ENCODE data around the gene WWC1.

WWC1 gene

DNA sequence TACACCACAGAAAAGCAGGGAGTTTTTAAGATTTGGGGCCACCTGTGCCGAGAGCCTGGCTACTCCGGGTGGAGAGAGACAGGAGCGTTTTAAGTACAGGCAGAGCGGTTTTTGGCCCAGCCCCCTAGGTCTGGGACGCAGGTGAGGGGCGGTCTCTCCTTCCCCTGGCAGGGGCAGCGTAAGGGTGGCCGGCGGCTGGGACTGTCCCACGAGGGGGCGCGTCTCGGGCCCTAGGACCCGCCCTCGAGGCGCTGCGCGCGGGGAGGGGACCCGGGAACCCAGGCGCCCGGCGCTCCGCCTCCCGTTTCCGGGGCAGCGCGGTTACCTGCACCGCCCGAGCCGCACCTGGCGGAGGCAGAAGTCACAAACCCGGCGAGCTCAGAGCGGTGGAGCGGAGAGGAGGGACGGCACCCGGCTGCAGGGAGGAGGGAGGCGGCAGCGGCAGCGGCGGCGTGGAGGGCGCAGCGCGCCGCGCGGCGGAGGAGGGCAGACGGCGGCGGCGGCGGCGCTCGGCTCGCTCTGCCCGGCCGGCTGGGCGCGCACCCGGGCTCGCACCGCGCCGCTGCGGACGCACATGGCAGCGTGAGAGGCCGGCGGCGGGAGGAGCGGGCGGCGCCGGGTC is at the start of gene WWC1:
WWC1 (plus strand) TSS at position 304 of the 622 bp plus-strand sequence. CDS start 508 bp downstream, outside the sequence.
- peak in 2 of 3 donors; percentile 18 to 47 for DNase-seq (ENCODE audit: low read depth in 3 of 3, low spot score in 1 of 3)

DNA sequence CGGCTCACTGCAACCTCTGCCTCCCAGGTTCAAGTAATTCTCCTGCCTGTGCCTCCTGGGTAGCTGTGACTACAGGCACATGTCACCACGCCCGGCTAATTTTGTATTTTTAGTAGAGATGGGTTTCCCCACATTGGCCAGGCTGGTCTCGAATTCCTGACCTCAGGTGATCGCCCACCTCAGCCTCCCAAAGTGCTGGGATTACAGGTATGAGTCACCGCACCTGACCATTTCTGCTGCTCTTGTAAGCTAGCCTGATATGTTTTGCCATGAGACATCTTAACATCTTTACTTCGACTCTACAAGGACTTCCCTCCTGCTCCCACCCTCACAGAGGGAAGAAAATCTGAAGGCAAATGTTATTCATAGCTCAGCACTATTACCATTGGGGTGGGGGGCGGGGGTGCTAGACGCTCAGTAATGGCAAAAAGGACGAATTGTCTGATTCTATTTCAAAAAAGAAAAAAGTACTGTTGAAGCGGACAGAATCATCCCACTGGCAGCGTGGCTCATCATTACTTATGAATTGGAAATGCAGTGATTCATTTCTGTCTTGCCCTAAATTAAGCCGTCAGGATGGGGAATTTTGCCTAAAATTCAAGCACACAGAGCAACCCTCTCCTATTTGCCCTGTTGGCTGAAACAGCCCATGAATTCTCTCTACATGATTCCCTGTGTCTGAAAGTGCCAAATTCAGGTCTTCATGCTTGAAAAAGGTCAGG is 46.4 kb upstream of the WWC1 start:
- no peak for DNase-seq (ENCODE audit: low read depth in 3 of 3, low spot score in 1 of 3)

DNA sequence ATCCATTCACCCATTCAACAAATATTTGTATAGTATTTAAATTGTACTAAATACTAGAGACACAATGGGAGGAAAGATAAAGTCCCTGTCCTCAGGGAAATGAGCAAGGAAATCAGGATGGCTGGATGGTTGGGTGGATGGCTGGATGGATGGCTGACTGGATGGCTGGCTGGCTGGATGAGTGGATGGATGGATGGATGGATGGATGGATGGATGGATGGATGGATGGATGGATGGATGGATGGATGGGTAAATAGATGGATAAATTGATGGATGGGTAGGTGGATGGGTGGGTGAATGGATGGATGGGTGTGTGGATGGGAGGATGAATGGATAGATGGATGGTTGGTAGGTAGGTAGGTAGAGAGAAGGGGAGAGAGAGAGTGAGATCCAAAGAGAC is 41.5 kb upstream of the WWC1 start:
- DNase-seq (ENCODE audit: low read depth in 3 of 3, low spot score in 1 of 3), result no peak

DNA sequence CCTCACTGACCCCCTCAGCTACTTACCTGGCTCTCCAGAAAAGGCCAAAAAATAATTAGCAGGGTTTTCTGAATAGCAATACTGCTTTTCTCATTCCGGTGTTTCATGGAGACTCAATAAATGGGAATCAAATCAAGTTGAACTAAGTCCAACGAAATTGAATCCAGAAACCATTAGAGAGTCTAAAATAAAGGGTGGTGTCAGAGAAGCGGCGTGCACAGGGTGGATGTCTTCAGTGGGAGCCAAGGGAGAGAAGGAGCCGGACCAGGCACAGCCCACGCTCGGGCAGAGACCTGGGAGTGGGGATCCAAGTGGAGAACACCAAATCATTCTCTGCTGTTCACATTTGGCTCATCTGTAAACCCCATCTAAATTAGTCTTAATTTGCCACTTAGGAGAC is 40.2 kb upstream of the WWC1 start:
- DNase-seq (ENCODE audit: low read depth in 3 of 3, low spot score in 1 of 3), result no peak

DNA sequence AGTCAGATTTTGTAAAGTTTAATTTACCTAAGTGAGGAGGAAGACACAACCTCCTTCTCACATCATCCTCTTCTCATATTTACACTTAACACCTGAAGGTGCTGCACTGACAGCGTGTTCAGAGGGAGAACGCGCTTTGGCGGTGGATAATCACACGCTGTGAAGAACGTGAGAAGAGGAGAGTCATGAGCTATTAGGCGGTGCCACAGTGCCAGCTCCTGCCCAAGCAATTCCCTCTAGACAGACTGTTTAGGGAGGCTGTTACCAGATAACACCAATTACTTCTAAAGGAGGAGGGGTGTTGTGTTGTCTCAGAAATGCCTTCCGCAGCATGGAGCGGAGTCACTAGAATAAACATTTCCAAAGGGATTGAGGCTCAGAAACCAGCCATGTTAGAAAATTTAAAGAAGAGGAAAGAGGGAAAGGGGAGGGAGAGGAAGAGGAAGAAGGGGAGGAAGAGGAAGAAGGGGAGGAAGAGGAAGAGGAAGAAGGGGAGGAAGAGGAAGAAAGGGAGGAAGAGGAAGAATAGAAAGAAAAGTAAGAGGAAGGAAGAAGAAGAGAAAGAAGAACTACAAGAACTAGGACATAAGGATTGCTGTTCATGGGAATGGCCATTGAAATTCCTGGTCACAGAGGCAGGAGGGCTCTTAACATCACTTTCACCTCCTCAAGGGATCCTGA is 37.3 kb upstream of the WWC1 start:
- DNase-seq (ENCODE audit: low read depth in 3 of 3, low spot score in 1 of 3), result no peak

DNA sequence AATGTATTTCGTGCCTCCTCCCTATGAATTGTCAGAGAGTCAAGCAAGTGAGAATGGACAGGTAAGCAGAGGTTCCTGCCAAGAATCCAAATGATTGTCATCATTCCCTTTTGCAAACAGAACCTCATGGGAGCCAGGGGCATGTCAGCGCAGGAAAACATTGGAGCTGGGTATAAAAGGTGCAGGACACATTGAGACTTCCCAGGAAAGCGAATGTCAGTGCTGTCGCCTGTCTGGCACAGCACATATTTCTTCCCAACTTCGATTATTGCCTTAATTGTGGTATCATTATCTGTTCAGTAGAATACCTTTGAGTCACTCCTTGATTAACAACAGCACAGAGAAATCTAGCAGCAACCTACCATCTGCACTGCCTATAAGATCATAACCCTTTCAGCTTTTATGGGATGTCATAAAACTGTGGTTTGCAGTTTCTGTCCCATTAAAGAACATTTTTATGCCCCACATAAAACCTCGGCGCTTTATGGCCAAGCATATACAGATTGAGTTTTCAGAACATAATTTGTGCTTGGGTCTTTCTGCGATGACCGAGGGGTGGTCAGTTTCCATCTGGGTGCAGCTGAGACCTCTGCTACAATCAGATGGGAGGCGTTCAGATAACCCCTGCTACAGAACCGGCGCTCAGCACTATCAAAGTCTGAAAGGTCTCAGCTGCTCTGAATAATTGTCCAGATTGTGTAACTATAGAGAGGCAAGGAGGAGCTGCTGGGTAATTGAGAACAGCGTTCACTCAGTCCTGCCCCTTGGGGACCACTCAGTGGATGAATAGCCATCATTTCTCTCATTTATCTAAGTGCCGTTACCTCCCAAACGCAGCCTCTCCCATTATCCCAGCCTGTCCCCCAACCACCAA is 30.9 kb upstream of the WWC1 start:
- no peak for DNase-seq (ENCODE audit: low read depth in 3 of 3, low spot score in 1 of 3)

DNA sequence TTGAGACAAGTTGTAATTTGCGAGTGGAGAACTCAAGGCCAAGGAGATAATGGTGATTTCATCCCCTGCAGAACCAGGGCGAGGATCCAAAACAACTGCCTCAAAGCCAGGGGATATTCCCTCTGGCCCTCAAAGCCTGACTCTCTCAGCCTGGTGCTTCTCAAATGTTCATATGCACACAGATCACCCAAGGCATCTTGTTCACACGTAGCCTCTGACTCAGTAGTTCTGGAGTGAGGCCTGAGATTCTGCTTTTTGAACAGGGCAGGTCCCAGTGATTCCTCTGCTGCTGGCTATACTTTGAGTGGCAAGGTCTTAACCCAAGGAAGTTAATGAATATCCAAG is 30.2 kb upstream of the WWC1 start:
- DNase-seq (ENCODE audit: low read depth in 3 of 3, low spot score in 1 of 3), result no peak

DNA sequence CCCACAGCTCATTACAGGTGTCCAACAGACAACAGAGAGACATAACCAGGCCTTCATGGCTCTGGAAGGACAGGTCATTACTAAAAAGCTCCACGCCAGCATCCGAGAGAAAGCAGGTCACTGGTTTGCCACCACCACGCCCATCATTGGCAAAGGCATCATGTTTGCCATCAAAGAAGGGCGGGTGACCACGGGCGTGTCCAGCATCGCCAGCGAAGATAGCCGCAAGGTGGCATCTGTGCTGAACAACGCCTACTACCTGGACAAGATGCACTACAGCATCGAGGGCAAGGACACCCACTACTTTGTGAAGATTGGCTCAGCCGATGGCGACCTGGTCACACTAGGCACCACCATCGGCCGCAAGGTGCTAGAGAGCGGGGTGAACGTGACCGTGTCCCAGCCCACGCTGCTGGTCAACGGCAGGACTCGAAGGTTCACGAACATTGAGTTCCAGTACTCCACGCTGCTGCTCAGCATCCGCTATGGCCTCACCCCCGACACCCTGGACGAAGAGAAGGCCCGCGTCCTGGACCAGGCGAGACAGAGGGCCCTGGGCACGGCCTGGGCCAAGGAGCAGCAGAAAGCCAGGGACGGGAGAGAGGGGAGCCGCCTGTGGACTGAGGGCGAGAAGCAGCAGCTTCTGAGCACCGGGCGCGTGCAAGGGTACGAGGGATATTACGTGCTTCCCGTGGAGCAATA is 29.3 kb upstream of the WWC1 start:
- DNase-seq (ENCODE audit: low read depth in 3 of 3, low spot score in 1 of 3), result no peak

DNA sequence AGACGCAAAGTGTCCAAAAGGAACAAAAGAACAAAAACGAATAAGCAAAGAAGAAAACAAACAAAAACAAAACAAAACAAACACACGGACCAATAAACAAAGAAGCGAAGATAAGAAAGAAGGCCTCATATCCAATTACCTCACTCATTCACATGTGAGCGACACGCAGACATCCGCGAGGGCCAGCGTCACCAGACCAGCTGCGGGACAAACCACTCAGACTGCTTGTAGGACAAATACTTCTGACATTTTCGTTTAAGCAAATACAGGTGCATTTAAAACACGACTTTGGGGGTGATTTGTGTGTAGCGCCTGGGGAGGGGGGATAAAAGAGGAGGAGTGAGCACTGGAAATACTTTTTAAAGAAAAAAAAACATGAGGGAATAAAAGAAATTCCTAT is 28.3 kb upstream of the WWC1 start:
- DNase-seq (ENCODE audit: low read depth in 3 of 3, low spot score in 1 of 3), result no peak

DNA sequence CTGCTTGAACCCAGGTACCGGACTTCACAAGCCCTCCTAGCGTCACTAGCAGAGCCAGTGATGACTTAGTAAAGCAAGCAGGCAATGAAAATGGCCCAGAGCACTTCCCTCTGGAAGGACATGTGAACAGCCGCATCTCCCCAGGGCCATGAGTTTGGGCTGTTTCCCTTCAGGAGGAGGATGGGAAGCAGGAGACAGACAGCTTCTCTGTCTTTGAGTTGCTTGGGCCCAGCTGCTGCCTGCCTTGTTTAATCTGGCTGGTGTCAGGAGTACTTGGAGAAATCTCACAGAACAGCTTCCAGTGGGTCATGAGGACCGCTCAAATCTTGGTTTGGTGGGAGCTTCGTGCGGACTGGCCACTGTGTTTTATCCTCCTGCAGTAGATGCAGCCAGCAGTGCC is 25.4 kb upstream of the WWC1 start:
- DNase-seq (ENCODE audit: low read depth in 3 of 3, low spot score in 1 of 3), result no peak

DNA sequence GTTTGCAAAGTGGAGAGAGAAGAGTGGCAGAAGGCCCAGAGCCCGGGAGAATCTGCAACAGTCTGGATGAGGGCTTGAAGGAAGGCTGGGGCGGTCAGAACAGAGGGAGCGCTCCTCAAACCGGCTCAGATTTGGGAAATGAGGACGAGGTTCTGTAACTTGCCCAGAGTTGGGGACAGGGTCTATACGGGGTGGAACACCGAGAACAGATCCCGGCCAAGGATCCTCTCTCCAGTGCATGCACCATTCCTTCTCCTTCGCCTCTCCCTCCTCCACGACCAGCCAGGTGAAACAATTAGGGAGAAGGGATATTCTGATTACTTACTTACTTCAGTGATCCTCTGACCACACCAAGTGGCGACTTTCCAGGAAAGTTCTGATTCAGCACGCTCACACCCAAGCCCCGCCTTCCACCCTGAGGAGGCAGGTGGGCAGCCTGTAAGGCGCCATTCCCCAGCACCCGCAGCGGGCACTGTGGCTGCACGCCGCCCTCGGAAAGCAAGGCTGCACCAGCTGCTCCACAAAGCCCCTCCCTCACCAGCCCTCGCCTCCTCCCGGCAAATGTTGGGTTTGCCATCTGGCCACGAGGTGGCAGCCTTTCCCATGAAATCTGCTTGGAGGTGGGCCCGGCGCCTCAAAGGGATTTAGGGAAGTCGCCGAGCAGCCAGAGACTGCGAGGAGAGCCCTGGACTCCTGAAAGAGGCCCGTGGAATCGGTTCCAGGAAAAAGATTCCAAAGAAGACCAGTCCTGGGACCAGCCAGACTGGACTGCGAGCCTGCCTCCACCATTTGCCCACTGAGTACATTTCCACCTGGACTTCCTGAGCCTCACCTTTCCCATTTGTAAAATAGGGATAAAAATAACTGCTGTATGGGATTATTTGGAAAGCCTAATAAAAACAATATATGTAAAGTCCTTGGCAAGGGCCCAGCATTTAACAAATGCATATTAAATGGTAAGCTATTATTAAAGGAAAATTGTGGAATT is 22.2 kb upstream of the WWC1 start:
- peak; percentile 23 to 51 (median 45) for DNase-seq (ENCODE audit: low read depth in 3 of 3, low spot score in 1 of 3)

DNA sequence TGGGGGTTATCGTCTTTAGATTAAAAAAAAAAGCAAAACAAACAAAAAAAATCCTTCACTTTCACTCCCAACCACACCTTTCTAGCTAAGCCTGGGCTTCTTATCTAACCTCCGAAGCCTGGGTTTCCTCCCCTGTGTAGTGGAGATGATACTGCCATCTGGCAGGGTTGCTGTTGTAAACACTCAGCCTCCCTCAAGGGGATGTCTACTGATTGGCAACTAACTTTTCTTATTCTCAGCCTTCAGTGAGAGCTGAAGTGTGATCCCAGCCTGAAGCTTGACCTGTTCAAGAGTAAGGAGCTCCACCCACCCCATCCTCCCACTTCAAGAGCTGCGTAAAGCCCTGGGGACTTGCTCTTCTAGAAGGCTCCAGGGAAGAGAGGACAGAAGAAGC is 21.5 kb upstream of the WWC1 start:
- no peak for DNase-seq (ENCODE audit: low read depth in 3 of 3, low spot score in 1 of 3)

DNA sequence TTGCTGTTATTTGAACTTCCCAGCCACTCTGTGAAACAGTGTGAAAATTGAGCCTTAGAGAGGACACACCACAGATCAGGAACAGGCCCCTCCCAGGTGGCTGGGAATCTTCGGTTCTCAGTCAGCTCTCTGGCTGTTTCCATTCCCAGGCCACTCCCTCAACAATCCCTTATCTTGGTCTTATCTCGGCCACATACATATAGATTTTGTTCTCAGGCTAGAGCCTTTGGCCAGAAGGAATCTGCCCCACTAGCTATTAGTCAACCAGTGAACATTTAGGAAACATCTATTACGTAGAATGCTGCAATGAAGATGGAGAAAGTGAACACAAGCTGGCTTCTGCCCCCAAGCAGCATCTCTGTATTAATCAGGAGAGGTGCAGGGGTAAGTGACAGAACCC is 21.0 kb upstream of the WWC1 start:
- DNase-seq (ENCODE audit: low read depth in 3 of 3, low spot score in 1 of 3), result no peak

DNA sequence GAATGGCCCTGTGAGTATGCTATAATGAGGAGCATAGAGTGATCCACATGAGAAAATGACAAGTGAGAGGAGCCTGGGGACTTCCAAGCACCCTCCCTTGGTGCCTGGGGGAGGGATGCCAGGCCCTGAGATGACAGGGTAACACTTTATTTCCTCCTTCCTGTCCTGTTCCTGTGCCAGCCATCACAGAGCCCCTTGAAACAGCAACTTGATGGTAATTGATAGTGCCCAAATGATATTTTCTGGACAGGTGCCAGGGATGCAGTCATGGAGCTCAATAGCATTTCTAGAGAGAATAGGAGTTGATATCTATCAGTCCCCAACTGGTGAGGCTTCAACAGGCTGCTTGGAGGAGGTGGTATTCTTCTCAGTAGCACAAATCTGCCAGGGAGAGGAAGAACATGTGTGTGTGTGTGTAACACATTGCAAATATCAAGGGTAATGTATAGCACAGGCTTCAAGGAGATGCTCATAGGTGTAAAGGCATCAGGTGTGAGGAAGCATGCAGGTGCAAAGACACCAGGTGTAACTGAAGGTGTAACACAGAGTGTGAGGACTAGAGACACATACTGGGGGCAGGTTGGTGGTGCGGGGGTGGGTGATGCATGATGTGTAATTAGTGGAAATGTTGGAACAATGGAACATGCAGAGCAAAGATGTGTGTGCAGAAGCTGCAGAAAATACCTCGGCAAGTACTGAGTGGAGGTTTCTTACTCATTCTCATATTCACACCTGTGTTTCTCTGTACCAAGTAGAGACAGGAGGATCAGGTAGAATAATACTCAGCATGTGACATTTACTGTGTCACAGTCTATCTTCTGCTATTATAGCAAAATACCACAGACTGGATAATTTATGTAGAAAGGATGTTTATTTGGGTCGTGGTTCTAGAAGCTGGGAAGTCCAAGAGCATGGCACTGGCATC is 18.1 kb upstream of the WWC1 start:
- no peak for DNase-seq (ENCODE audit: low read depth in 3 of 3, low spot score in 1 of 3)

DNA sequence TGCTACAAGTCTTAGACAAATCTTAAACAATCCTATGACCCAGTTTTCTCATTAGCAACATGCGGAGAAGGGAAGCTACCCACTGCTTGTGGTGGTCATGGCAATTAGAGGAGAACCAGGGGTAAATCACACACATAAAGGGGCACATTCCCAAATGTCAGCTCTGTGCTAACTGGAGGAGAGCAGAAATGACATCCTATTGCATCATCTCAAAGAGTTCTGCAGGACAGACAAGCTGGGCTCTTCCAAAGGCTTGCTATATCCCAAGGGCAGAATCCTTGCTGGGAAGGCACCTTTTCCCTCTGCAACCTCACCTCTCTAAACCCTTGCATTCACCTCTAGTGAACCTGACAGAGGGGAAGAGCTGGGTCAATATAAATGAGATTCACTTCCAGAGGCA is 17.0 kb upstream of the WWC1 start:
- DNase-seq (ENCODE audit: low read depth in 3 of 3, low spot score in 1 of 3), result no peak

DNA sequence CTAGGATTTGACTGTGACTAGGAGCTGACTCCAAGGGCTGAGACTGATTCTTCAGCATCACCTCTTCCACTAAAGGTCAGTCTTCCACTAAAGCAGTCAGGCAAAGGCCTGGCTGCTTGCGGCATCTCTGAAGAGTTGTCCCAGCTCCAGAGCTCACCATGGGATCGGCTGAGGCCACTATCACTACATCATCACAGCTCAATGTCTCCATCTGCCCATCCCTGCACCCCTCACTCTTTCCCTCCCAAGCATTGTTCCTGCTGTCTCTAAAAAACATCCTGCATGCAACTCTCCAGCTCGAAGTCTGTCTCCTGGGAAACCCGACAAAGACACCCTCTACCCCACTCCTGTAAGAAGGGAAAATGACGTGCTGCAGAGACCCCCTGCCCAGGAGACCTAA is 15.5 kb upstream of the WWC1 start:
- DNase-seq (ENCODE audit: low read depth in 3 of 3, low spot score in 1 of 3), result no peak

DNA sequence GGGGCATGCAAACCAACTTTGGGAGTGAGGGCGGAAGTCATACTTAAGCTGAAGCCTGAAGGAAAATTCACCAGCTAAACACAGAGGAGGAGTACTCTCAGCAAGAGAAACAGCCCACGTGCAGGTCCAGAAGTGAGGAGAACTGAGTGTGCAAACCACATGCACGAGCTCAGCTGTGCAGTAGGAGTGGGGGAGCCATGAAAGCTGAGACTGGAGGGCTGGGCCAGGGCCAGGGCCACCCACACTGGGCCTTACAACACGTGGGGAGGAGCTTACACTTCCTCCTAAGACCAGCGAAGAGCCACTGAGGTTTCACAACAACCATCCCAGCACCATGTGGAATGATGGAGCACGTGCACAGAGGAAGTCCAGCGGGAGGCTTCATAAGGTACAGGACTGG is 9.3 kb upstream of the WWC1 start:
- no peak for DNase-seq (ENCODE audit: low read depth in 3 of 3, low spot score in 1 of 3)

DNA sequence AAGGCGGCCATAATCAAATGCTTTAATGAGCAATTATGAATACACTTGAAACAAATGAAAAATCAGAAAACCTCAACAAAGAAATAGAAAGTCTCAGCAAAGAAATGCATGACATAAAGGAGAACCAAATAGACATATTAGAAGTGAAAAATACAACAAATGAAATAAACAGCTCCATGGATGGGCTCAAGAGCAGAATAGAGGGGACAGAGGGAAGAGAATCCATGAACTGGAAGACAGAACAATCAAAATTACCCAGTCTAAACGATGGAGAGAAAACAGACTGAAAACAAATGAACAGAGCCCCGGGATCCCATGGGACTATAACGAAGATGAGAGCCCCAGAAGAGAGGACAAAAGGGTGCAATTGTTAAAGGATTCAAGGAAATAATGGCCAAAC is 6.6 kb upstream of the WWC1 start:
- DNase-seq (ENCODE audit: low read depth in 3 of 3, low spot score in 1 of 3), result no peak

DNA sequence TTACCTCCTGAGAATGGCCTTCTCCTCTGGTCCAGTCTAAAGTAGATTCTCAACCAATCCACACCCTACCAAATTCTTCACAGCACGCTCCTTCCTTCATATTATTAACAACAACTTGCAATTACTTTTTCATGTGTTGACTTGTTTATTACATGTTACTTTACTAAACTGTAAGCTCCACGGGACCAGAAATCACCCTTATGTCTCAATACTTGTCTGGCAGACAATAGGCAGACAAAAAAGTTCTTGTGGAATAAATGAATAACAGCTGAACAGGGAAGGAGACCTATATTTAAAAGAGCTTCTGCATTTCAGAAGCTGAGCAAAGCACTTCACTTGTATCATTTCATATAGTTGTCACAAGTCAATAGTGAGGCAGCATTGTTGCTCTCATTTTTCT is 5.7 kb upstream of the WWC1 start:
- no peak for DNase-seq (ENCODE audit: low read depth in 3 of 3, low spot score in 1 of 3)

All from stimulated activated CD4-positive, alpha-beta T cell treated with anti-CD3 and anti-CD28 coated beads, TNF-alpha, amount 100 ng/mL, for 1 hour (primary cell).